ENCODE measurements around the gene TRAPPC6A. TPM values are rescaled to one million over a fixed set of nuclear protein-coding genes. Genes with fewer than 3 reads are reported as not detected.

TRAPPC6A gene
- polyA plus RNA-seq, 1 donor from 2014 or later, result 158 TPM

DNA sequence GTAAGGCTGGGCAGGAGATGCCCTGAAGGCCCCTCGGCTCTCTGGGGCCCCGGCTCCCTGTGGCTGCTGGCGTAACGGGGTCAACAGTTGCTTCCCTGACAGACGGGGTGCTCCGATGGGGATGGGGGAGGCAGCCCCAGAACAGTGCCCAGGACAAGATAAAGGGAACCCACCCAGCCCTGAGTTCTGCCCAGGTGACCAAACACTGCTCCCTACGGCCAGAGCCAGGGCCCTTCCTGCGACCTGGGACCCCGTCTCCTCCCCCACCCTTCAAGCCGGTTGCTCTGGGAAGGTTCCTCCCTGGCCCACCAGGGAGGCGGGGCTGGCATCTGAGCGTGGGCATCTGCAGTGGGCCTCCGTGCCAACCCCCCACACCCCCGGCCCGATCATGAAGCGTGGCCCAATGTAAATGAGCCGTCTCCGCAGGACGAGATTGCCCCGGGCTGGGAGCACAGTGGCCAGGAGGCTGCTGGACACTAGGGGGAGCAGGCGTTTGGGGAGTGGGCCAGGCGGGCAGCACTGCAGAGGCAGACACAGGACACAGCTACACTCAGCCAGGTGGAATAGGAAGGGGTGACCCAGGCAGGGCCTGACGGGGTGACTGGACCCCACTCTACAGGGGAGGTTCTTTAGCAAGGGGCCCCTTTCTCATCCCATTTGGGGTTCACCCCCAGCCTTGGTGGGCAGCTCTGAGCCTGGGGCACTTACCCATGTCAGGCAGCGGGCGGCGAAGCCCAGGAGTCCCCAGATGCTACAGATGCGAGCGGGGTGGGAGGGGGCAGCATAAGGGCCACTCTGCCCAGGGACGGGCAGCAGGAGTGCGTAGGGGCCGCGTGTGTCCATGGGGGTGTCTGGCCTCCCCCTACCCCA is 16.1 kb downstream of the TRAPPC6A start:
- no peak overlapping the region for H3K27ac Mint-ChIP-seq
- H3K36me3 Mint-ChIP-seq, result no peaks in the 10 kb centered on the region

DNA sequence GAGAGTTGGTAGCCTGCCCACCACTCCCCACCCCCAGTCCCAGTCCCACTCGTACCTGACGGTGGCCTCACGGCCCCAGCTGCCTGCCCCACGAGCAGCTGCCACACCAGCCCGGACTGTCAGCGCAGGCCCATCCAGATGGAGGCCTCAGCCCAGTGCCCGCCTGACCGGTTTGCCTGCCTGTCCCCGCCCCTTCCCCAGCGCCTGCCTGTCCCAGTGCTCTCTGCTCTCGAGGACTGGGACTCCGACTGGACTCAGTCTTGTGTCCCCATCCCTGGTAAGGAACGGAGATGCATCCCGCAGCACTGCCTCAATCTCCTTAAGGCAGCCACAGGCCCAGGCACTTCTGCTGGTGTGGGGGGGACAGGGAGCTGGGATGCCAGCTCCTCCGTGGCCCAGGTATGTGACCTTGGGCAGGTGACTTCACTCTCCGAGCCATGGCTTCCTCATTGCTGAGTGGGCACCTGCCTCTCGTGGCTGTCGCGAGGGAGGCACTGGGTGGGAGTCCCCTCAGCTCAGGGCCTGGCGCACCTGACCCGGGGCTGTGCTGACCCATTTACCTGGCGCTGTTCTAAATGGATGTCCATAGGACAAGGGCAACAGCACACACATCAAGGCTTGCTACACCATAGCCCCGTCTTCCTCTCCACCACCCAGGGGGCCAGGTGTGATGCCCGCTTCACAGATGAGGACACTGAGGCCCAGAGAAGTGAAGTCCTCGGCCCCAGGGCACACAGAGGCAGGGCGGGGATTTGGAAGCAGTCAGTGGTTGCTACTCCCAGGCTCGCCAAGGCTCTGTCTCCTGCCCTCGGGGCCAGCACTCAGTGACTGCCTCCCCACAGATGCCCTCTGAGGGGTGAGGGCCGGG is 16.9 kb downstream of the TRAPPC6A start, which contains the start of gene NKPD1:
Gene NKPD1 (minus strand): TSS at position 113 of the 868 bp plus-strand sequence. CDS start 832 bp downstream, outside the sequence.
- no peak within 1 kb of the TSS for H3K4me3 Mint-ChIP-seq
- H3K27me3 Mint-ChIP-seq, result peaks cover 22% of the 10 kb centered on the region
- peaks cover 0 to 6% (median 1%) of the 10 kb centered on the region in 3 donors for H3K4me1 Mint-ChIP-seq
- peaks cover 1% of the 10 kb centered on the region for H3K36me3 Mint-ChIP-seq
- H3K9me3 Mint-ChIP-seq, result no peaks in the 10 kb centered on the region
- peak within 1 kb of the TSS in 1 of 3 donors; percentile 39 for H3K27ac Mint-ChIP-seq

More for the DNA sequence above, 16.1 kb downstream of the TRAPPC6A start:
- Mint-ChIP-seq H3K4me1 (peaks cover 1 to 5% (median 1%) of the 10 kb centered on the region in 3 donors), H3K9me3 (no peaks in the 10 kb centered on the region), H3K27me3 (peaks cover 17% of the 10 kb centered on the region), H3K4me3 (no peak overlapping the region)

DNA sequence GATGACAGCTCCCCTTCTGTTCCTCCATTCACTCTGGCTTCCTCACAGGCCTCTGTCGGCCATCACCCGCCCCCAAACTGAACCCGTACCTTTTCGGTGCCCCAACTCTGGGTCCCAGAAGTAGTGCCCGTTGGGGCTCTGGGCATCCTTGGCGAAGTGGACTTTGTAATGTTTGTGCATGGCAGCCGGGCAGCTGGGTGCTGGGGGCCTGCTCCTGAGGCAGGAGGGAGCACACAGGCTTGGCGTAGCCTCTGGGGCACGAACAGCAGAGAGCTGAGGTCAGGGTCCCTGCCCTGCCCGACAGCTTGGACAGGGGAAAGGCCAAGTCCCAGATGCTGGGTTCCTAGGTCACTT is 18.1 kb downstream of the TRAPPC6A start:
- peak overlapping the region in 1 of 3 donors; percentile 39 for H3K27ac Mint-ChIP-seq
- H3K36me3 Mint-ChIP-seq, result peaks cover 1% of the 10 kb centered on the region
- no peaks in the 10 kb centered on the region for H3K9me3 Mint-ChIP-seq
- H3K4me1 Mint-ChIP-seq, result peaks cover 0 to 4% (median 2%) of the 10 kb centered on the region in 3 donors
- no peak overlapping the region for H3K4me3 Mint-ChIP-seq
- peaks cover 28% of the 10 kb centered on the region for H3K27me3 Mint-ChIP-seq

DNA sequence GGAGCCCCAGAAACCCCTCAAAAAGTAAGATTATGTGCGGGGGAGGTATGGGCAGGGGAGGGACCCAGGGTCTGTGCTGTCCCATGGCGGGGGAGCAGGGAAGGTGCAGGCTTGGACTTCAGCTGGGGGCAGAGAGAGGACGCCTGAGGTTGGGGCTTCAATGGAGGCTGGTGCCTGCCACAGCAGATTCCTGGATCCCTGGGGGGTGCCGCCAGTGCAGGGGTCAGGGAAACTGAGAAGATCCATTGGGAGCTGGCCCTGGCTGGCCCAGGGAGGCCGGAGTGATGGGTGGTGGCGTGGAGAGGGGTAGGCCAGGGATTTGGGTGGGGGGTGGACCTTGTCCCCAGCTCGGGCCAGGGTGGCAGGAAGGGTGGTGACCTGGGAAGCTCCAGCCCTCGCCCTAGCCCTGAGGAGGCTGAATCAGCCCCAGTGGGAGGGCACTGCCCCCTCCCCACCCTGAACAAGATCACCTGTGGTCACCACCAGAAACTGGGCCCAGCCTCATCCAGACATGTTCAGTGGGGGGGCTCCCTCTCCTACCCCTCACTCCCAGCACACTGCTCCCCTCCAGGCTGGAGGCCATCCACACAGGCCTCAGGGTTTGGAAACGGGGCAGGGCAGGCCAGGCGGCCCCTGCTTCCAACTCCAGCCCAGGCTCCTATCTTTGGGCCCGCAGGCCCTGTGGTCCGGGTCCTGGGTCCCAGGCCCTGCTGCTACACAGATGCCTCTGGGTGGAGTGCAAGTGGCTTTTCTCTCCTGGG is 18.6 kb downstream of the TRAPPC6A start:
- peaks cover 1% of the 10 kb centered on the region for H3K36me3 Mint-ChIP-seq
- H3K27me3 Mint-ChIP-seq, result peaks cover 32% of the 10 kb centered on the region
- H3K27ac Mint-ChIP-seq, result no peak overlapping the region
- no peaks in the 10 kb centered on the region for H3K9me3 Mint-ChIP-seq
- H3K4me1 Mint-ChIP-seq, result peaks cover 0 to 2% (median 2%) of the 10 kb centered on the region in 3 donors
- no peak overlapping the region for H3K4me3 Mint-ChIP-seq

DNA sequence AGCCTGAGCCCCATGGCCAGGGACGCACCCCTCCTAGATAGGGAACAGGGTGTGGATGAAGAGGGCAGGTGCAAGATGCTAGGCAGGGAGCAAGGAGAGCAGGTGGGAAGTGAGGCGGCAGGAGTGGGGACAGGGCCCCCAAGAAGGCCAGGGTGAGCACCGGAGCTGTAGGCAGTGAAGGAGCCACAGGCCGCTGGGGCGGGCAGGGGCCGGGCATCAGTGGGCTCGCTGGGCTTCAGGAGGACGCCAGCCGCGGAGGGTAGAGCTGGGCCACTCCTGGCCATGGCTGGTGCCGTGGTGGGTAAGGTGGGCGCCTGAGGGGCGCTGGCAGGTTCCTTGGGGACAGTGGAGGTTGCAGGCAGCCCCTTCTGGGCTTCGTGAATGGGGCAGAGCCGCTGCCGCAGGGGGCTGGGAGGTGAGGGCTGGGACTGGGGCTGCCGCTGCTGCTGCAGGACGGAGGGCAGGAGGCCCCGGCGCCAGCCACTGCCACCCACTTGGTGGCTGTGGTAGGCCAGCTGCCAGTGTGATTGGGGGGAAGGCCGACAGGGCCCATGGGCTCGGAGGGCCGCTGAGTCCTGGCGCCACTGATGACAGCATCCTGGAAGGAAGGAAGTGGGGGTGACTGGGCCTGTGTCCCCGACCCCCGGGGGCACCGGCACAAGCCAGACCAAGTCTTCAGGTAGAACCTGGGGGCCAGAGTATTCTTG is 19.4 kb downstream of the TRAPPC6A start:
- Mint-ChIP-seq H3K36me3 (peaks cover 1% of the 10 kb centered on the region), H3K4me3 (peak overlapping the region in 1 of 4 donors; percentile 8), H3K4me1 (peaks cover 0 to 9% (median 8%) of the 10 kb centered on the region in 3 donors), H3K9me3 (no peaks in the 10 kb centered on the region), H3K27ac (peak overlapping the region in 1 of 3 donors; percentile 59), H3K27me3 (peaks cover 38% of the 10 kb centered on the region)

DNA sequence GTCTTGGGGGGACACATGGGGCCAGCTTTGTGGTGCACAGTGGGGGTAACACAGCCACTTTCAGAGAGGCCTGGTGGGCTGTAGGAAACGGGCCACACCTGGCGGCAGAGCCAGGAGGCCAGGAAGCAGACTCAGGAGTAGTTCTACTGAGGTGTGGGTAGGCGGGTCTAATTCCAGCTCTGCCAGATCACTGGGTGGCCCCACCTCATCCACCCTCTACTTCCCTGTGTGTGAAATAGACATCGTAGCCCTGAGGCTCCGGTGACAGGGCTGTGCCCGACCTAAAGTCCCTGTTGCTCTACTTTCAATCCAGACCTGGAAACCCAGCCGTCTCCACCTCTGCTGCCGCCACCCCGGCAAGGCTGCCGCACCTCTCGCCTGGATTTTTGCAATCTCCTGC is 21.3 kb downstream of the TRAPPC6A start:
- Mint-ChIP-seq H3K27ac (peak overlapping the region in 1 of 3 donors; percentile 46), H3K36me3 (peaks cover 1% of the 10 kb centered on the region), H3K4me3 (peak overlapping the region in 1 of 4 donors; percentile 79), H3K9me3 (peaks cover 0 to 4% (median 0%) of the 10 kb centered on the region in 3 donors), H3K27me3 (peaks cover 45% of the 10 kb centered on the region), H3K4me1 (peaks cover 0 to 13% (median 12%) of the 10 kb centered on the region in 3 donors)

DNA sequence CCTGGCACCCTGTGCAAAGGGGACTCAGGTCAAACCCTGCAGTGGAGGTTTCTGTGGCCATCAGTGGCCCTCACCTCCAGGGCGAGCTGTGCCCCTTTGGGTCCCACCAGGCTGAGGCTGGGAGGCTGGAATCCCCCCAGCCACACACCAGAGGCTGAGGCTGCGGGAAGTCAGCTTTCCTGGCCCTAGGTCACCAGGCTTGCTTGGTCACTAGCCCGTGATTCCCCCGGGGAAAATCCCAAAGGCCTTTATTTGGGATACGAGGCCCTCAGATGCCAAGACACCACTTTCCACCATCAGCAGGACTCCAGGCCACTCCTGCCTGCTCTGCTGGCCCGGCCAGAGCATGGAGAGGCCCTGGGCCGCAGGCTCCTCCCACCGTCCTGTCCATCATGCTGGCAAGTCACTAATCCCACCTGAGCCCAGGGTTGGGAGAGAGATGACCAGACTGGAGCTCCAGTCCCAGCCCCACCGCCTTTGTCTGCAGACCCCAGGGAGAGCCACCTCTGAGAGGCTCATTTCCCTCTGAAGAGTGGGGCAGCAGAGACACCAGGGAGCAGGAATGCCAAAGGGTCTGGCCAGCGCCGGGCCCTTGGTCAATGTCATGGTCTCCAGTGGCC is 21.9 kb downstream of the TRAPPC6A start:
- Mint-ChIP-seq H3K4me3 (no peak overlapping the region), H3K27ac (peak overlapping the region in 1 of 3 donors; percentile 25)

DNA sequence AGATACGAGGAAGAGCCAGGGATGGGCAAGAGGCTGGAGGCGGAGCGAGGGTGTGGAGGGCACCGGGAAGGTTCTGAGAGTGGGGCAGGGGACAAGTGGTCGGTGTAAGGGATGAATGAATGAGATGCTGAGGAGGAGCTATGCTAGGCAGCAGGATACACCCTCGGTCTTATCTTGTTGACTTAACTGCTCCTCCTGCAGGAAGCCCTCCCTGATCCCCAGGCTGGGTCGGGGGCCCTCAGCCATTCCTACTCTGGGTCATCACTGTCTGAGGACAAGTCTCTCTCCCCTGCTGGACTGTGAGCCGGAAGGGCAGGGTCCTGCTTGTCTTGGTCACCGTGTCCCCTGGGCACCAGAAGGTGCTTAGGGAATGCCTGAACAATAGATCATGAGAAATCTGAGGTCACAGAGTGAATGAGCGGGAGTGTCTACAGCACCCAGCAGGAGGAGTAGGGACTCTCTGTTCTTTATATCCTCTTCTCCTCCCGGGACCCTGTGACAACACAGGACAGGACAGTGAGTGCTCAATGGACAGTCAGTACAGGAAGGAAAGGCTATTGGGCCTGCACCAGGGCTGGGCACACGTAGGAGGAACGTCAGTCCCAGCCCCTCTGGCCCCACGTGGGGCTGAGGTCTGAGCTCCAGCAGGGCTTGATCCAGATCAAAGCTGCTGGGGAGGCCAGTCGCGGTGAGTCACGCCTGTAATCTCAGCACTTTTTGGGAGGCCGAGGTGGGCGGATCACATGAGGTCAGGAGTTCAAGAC is 23.8 kb downstream of the TRAPPC6A start:
- H3K4me1 Mint-ChIP-seq, result peaks cover 0 to 13% (median 12%) of the 10 kb centered on the region in 3 donors
- peaks cover 1% of the 10 kb centered on the region for H3K36me3 Mint-ChIP-seq
- H3K9me3 Mint-ChIP-seq, result peaks cover 0 to 4% (median 0%) of the 10 kb centered on the region in 3 donors
- H3K27me3 Mint-ChIP-seq, result peaks cover 47% of the 10 kb centered on the region
- H3K4me3 Mint-ChIP-seq, result peak overlapping the region; percentile 59 to 88 (median 76)
- H3K27ac Mint-ChIP-seq, result no peak overlapping the region

More for the DNA sequence above, 21.9 kb downstream of the TRAPPC6A start:
- Mint-ChIP-seq H3K9me3 (peaks cover 0 to 4% (median 0%) of the 10 kb centered on the region in 3 donors), H3K36me3 (peaks cover 1% of the 10 kb centered on the region), H3K27me3 (peaks cover 50% of the 10 kb centered on the region), H3K4me1 (peaks cover 0 to 13% (median 12%) of the 10 kb centered on the region in 3 donors)

DNA sequence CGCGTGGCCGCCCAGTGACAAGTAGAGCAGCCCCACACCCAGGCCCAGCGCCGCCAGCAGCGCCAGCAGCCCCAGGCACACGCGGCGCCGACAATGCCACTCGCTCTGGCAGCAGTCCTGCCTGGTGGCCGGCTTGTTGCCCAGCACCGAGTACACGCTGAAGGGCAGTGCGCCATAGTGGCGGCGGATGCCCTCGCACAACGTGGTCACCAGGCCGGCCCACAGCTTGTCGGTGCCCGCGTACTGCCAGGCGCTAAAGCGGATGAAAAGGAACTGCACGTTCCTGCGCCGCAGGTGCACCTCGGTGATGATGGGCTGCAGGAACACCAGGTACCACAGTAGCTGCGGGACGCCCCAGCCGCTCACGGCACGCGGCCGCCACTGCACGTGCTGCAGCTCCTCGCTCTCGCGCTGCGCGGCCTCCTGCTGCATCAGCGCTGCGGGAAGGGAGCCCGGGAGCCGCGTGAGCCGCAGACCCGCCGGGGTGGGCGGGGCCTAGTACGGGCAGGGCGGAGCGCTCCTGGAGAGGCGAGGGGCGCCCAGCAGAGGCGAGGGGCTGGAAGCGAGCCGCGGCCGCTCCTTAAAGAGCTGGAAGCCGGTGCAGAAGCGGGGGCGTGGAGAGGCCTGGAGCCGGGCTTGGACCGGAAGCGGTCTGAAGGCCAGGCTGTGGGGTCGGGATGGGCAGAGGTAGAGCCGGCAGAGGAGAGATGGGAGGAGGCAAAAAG is 24.5 kb downstream of the TRAPPC6A start:
- peaks cover 43% of the 10 kb centered on the region for H3K27me3 Mint-ChIP-seq
- H3K4me3 Mint-ChIP-seq, result peak overlapping the region; percentile 78 to 90 (median 84)
- H3K36me3 Mint-ChIP-seq, result peaks cover 1% of the 10 kb centered on the region
- H3K4me1 Mint-ChIP-seq, result peaks cover 0 to 13% (median 12%) of the 10 kb centered on the region in 3 donors
- H3K9me3 Mint-ChIP-seq, result peaks cover 0 to 4% (median 0%) of the 10 kb centered on the region in 3 donors
- no peak overlapping the region for H3K27ac Mint-ChIP-seq

DNA sequence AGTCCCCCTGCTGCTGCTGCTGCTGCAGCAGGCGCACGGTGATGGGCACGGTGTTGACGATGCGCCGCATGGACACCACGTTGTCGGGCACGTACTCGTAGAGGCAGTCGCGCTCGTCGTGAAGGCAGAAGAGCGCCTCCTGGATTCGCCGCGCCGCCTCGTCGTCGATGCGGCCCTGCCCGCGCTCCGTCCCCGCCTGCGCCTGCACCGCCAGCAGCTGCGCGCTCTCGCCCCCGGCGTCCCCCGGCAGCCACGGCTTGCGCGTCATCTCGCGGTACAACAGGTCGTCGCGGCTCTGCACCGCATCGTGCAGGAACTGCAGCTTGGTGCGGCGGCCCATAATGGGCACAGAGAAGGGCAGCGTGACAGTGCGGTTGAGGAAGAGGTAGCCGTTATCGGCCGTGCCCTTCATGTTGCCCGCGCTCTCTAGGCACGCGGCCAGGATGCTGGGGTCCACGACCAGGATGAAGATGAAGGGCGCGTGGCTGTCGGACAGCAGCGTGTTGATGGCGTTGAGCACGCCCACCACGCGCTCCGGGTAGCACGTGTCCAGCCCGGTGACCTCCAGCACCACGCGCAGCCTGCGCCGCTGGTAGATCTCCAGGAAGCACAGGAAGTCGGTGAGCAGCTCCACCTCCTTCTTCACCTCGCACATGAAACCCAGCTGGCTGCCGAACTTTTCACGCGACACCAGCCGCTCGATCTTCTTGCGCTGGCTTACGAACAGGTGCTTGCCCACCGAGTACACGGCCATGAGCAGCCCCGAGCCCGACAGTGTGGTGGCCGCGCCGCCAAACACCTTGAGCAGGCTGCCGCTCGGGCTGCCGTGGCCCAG is 25.3 kb downstream of the TRAPPC6A start:
- peak overlapping the region; percentile 78 to 90 (median 84) for H3K4me3 Mint-ChIP-seq

DNA sequence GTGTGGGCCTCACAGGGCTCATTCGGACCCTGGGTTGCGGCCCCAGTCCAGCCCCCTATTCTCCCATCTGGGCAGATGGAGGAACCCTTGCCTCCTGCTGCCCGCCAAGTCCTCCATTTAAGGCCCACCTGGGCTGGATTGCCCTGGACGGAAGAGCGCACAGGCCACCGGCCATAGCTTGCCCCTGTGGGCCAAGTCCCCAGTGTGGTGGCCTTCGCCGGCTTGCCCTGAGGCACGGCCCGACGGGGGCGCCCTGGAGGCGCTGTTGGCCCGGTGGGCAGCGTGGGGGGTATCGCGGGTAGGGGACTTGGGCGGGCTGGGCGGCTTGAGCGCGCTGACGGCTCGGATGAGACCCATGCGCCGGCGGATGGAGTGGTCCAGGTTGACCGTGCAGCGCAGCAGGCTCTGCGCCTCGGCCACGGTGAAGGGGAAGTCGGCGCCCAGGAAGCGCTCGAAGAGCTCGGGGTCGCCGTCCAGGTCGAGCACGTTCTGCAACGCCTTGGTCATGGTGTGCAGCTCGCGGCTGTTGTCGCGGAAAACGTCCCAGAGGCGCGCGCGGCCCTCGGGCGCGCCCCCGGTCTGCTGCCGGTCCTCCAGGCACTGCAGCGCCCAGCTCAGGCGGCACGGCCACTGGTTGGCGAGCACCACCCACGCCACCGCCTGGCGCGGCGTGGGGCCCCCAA is 26.1 kb downstream of the TRAPPC6A start:
- Mint-ChIP-seq H3K36me3 (peaks cover 1% of the 10 kb centered on the region), H3K27ac (peak overlapping the region in 1 of 3 donors; percentile 71), H3K4me1 (peaks cover 0 to 12% (median 11%) of the 10 kb centered on the region in 3 donors), H3K4me3 (peak overlapping the region; percentile 38 to 79 (median 65)), H3K27me3 (peaks cover 33% of the 10 kb centered on the region), H3K9me3 (peaks cover 0 to 4% (median 0%) of the 10 kb centered on the region in 3 donors)

More for the DNA sequence above, 25.3 kb downstream of the TRAPPC6A start:
- Mint-ChIP-seq H3K27ac (peak overlapping the region in 2 of 3 donors; percentile 39 to 87), H3K4me1 (peaks cover 0 to 13% (median 12%) of the 10 kb centered on the region in 3 donors), H3K36me3 (peaks cover 1% of the 10 kb centered on the region), H3K27me3 (peaks cover 39% of the 10 kb centered on the region), H3K9me3 (peaks cover 0 to 4% (median 0%) of the 10 kb centered on the region in 3 donors)

Data from IgD-negative memory B cell (primary cell).